NCI-H2227 (cell line): ENCODE measurements around the gene USO1.
"Not testable (repeated sequence)": the region's sequence is repeated elsewhere in the genome, so short reads cannot be mapped to it uniquely, and the experiment has no call there.

ENCODE experiments used
- DNase-seq: peaks from one replicate; lab custom pipeline; 2025; ENCODE audit not compliant: unreplicated experiment; lab: John Stamatoyannopoulos, UW

The USO1 gene

DNA sequence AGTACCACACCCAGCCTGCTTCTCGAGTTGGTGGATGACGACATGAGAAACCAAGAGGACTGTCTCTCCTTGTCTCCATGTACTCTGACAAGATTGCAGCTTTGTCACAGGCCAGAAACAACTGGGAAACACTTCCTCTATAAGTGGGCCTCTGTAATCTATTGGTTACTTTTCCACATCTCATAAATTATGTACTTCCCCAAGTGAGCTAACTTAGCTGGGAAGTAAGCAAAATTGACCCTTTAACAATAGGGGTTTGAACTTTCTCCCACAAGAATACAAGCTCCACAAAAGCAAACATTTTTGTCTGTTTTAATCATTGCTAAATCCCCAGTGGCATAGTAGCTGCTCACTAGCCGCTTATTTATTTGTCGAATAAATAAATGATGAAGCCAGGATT is 14.1 kb upstream of the USO1 start:
- no peak for DNase-seq

GRCh38 chr4:75714011-75714410 is 10.4 kb upstream of the USO1 start:
- no peak for DNase-seq

DNA sequence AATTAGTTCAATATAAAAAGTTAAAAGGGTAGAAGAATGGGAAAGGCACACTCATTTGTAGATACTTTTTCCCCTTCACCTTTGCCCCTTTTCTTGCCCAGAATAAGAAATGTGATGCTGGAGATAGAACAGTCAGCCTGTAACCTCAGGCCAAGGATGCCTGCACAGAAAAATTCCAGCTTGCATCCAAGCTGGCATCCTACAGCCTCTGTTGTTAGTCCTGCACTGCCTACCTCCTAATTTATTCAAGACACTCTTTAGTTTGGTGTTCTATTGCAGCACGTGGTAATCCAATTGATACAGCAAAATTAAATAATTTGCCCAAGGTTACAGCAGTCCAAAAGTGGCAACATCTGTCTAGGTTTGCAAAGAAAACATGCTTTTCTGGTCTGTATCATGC is 9.7 kb upstream of the USO1 start:
- DNase-seq, result no peak

GRCh38 chr4:75715105-75715799 is 9.1 kb upstream of the USO1 start:
- DNase-seq, result no peak

GRCh38 chr4:75716054-75716453 is 8.3 kb upstream of the USO1 start:
- DNase-seq, result not testable (repeated sequence)

DNA sequence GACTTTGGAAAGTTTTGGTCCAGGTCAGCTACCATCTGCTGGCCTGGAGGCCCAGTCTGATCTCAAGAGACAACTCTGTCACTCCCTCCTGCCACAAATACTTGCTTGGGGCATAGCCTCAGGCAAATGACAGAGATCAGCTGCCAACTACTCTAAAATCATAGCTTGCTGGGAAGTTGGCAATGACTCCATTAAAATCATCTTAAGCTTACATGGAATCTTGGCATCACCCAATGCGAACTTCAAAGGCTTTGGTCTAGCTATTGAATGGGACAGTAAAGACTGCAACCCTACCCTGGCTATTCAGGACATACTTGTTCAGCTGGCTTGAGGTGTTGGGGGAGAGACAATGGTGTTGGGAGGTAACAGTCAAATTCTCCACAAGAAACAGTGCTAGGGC is 7.0 kb upstream of the USO1 start:
- DNase-seq, result no peak

DNA sequence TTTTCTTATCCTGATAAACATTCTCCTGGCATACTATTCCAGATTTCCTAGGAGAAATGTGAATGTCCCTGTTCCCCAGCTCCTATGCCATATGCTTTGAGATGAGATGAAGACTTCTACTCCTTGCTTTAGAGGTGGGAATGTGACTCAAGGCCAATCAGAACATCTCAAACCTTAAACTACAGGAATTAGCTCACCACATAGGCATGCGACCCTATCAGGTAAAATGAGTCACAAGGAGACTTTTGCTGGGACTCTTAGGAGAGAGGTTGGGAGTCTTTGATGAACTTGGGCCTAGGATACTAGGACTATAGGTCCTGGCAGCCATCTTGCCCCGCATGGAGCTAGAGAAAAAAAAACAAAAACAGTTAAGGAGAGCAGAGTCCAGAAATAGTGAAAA is 5.8 kb upstream of the USO1 start:
- no peak for DNase-seq

GRCh38 chr4:75722417-75722816 is 2.0 kb upstream of the USO1 start:
- no peak for DNase-seq

GRCh38 chr4:75723163-75724065 is 963 bp upstream of the USO1 start:
- no peak for DNase-seq

- DNase-seq, result peak; percentile 64
These were observed 719 bp downstream of the USO1 start for GRCh38 chr4:75724867-75725724.

DNA sequence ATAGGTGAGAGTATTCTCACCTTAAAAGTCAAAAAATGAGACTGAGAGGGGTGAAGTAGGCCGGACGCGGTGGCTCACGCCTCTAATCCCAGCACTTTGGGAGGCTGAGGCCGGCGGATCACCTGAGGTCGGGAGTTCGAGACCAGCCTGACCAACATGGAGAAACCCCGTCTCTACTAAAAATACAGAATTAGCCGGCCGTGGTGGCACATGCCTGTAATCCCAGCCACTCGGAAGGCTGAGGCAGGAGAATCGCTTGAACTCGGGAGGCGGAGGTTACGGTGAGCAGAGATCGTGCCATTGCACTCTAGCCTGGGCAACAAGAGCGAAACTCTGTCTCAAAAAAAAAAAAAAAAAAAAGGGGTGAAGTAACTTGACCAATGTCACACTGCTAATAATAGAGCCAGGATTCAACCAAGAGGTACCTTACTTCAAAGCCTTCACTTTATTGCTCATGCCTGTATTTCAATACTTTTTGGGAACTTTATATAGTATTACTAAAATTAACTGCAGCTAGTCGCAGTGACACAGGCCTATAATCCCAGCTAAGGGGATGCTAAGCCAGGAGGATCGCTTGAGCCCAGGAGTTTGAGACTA is 1.7 kb downstream of the USO1 start:
- DNase-seq, result not testable (repeated sequence)

DNA sequence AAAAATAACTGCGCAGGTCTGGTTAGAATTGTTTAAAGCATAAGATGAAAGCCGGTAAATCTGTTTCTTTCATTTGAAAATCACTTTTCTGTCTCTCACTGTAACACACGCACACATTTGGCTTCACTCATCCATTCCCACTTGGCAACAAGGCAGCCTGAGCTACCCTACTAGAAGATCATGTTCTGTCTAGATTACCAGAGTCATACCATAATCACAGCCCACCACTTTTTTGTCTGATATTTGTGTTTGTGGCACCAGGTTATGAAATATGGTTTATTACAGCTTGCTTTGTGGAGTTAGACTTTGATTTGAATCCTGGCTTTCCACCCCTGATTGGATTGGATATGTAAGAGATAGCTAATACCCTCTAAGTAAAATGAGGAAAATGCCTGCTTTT is 2.2 kb downstream of the USO1 start:
- DNase-seq, result no peak

- no peak for DNase-seq
These were observed 2.7 kb downstream of the USO1 start for GRCh38 chr4:75727073-75727472.

- no peak for DNase-seq
These were observed 5.5 kb downstream of the USO1 start for GRCh38 chr4:75729836-75730235.

- no peak for DNase-seq
These were observed 9.0 kb downstream of the USO1 start for GRCh38 chr4:75733369-75733768.

GRCh38 chr4:75735525-75735924 is 11.1 kb downstream of the USO1 start:
- no peak for DNase-seq

DNA sequence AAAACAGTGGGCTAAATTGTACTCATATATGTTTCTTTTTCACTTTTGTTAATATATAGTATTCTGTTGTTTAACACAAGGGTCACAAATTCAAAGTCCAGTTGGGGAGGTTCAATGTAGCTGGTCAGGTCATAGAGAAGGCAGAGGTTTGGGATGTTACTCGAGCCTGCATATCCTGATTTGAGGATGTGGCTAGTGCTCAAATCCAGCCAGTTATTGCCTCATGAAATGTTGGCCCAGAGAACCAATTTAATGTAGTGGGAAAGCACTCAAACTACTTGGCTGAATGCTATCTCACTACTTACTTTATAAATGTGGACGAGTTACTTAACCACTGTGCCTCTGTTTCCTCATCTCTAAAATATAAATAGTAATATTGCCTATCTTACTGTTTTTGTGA is 12.5 kb downstream of the USO1 start:
- no peak for DNase-seq

GRCh38 chr4:75737398-75737797 is 13.0 kb downstream of the USO1 start:
- no peak for DNase-seq

GRCh38 chr4:75741027-75741426 is 16.6 kb downstream of the USO1 start:
- no peak for DNase-seq

GRCh38 chr4:75742451-75742850 is 18.1 kb downstream of the USO1 start:
- DNase-seq, result no peak

DNA sequence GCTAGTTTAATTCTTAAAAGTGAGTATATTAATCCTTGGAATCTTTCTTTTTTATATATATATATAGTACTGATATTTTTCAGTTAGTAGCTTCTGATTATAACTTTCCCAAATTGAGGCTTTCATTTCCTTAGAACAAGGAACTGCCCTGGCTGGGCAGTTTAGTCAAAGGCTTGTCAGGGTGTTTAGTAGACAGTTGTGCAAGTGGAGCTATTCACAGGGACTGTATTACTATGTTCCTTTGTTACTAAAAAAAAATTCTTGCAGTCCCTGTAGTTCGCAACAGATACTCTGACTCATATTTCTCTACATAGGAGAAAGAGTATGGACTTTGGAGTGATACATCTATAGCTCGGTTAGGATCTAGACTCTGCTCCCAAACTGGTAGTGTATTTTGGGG is 20.8 kb downstream of the USO1 start:
- DNase-seq, result no peak
